SW480 (cell line): ENCODE data around the gene UBE3B.

Experiments used
- DNase-seq: peaks from one replicate; pipeline ENCODE4 v3.0.0-alpha.2; 2016; ENCODE audit warnings: low spot score

UBE3B gene

GRCh38 chr12:109532721-109533486 is 55.5 kb downstream of the UBE3B start:
- DNase-seq: no peak

GRCh38 chr12:109533487-109533740 is 56.0 kb downstream of the UBE3B start:
- no peak for DNase-seq

- no peak for DNase-seq
Measured at GRCh38 chr12:109534456-109534855, 57.0 kb downstream of the UBE3B start.

- DNase-seq: no peak
Measured at GRCh38 chr12:109535231-109535862, 57.9 kb downstream of the UBE3B start.

DNA sequence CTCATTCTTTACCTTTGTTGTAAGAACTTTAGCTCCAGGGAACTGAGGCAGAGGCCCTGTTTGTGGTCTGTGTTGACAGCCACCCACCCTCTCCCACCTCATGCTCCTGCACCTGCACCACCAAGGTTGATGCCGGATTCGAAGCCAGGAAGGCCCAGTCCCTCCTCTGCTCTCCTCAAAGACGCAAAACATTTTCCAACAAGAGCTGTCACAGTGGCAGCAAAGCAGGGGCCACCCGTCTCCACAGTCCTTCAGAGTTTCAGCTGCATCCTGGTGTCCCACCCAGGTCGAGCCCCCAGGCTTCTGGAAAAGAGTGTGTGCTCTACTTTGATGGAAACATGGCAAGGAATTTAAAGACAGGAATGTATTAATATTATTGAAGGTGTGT is 58.4 kb downstream of the UBE3B start:
- no peak for DNase-seq

- DNase-seq: no peak
Measured at GRCh38 chr12:109537136-109537535, 59.7 kb downstream of the UBE3B start.

DNA sequence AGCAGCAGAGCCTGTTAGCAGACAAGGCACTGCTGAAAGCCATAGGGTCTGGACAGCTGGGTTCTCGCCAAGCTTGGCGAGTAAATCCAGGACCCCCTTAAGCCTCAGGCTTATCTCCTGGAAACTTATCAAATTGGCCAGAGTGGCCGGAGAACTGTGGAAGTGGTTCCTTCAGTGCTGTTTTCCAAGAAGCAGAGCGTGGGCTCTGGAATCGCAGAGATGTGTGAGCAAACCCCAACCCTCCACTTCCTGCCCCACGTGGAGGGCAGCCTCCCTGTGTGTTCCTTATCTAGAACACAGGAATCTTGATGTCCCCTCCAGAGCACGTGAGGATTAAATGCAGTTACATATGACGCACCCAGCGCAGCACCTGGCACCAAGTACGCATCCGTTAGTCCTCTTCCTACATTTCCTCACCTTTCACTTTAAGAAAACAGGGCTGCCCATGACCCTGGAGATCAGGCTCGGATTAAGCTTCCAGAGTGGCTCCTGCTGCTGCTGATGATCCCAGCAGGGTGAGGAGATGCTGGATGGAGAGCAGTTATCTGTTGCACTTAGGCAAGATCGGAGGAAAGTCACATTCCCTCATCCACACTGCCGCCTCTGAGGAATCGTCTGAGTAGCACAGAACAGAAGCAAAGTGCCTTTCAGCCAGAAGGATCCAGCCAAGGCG is 60.9 kb downstream of the UBE3B start:
- no peak for DNase-seq

GRCh38 chr12:109539508-109539907 is 62.1 kb downstream of the UBE3B start:
- no peak for DNase-seq

DNA sequence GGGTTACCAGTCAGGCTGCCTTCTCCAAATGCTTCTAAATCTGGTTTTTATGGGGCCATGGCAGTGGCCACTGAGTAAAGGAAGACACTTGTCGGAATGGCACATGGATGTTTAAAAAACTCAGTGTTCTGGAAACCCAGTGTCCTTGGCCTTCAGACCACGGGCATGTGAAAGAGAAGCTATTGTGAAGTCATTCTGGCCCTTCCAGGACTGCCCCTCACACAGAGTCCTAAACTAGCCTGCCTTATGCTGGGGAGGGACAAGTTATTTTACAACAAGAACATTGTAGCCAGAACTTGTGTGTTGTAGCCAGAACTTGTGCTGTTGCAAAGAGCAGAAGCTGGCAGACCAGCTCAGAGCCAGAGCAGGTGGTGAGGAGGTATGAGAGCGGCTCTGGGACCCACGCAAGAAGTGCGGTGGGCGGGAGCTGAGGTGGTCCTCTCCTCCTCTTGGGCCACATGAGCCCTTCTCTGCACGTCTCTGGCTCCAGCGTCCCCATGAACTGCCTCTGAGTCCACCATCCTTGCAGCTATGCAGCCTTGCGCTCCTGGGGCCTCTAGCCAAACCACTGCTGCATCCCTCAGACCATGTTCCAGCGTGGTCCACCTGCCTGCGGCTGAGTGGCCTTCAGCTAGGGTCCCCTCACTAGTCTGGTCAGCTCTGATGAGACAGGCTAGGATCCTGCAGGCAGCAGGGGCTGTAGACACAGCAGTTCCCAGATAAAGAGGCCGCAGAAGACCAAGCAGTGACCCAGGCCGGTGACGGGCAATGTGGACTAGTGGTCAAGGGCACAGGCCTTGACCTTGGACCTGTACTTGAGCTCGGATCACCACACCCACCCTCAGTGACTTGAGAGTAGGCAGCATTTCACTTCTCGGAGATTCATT is 63.3 kb downstream of the UBE3B start:
- no peak for DNase-seq

- DNase-seq: no peak
Measured at GRCh38 chr12:109541413-109541726, 63.9 kb downstream of the UBE3B start.

- DNase-seq: peak; percentile 15
Measured at GRCh38 chr12:109542014-109542413, 64.6 kb downstream of the UBE3B start.

DNA sequence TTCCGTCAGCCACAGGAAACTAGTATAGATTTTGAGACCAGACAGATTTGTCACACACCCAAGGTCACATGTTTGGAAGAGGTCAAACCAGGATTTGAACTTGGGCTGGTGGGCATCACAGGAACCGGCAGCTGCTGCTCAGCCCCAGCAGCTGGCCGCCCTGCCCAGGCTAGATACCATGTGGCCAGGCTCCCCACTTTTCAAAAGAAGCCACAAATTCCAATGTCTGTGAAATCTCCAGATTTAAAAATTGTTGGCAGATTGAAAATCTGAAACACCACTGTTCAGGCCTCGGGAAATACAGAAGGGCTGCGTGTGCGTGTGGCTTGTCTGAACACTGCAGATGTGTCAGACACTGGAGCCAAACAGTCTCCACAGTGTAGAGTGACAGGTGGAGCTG is 65.4 kb downstream of the UBE3B start:
- DNase-seq: no peak

DNA sequence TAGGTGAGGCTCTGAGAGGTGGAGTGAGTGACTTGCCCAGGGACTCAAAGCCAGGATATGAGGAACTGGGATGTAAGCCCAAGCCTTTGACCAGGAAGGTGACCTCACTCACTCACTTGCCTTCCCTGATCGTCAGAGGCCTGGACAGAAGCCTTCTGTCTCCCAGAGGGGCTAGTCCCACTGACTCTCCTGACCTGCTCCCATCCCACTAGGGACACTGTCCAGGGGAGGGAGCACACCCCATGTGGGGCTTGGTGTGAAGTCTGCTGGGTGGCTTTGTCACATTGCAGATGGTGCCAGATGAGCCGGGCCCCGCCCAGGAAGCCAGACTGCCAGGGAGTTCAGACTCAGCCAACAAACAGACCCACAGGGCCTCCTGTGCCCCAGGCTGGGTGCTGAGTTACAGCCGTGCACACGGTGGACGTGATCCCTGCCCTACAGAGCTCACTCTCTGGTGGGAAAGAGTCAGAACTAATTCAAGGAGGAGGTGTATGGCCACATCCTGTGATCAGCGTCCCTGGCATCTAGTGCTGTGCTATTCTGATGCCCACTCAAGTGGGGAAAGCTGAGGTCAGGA is 67.6 kb downstream of the UBE3B start:
- peak; percentile 11 for DNase-seq

GRCh38 chr12:109545826-109546225 is 68.4 kb downstream of the UBE3B start:
- DNase-seq: no peak

- DNase-seq: no peak
Measured at GRCh38 chr12:109547286-109547685, 69.9 kb downstream of the UBE3B start.

DNA sequence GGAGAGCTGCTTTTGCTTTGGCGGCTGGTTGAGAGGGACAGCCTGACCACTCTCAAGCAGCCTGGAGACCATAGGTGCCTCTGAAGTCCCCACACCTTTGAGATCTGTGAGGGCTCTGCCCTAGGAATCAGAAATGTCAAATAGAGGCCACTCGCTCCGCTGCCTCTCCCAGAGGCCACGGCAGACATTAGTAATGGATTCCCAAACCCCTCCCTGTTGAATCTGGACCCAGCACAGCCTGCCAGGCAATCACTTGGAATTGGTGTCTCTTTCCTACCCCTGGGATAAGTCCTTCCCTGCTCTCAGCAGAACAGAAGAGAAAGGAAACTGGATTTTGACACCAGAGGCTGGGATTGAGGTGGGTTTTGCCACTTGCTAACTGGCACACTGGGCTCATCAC is 70.8 kb downstream of the UBE3B start:
- DNase-seq: no peak

DNA sequence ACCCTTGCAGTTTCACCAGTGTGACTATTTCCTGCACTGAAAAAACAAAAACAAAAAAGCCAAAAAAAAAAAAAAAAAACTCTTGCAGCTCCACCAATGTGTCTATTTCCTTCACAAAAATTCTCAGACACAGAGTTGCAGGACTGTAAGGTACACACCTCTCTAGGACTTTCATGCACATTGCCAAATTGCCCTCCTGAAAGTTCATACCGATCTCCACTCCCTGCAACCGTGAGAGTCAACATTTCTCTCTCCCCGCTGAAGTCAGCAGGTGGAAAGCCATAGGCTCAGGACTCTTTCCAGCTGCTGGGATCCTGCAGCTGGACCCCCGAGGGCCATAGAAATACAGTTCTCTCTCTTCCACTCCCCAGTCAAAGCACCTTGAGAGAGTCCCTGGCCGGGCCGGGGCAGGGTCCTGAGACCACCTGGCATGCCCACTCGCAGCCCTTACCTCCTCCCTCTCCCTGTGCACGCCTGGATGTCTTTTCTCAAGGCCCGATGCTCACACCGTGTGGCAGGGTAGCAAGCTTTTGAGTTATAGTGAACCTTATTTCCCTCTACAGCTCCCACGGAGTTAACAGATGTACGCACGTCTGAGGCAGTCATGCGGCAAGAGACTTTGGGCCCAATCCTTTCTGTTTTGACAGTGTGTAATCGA is 72.3 kb downstream of the UBE3B start:
- no peak for DNase-seq

DNA sequence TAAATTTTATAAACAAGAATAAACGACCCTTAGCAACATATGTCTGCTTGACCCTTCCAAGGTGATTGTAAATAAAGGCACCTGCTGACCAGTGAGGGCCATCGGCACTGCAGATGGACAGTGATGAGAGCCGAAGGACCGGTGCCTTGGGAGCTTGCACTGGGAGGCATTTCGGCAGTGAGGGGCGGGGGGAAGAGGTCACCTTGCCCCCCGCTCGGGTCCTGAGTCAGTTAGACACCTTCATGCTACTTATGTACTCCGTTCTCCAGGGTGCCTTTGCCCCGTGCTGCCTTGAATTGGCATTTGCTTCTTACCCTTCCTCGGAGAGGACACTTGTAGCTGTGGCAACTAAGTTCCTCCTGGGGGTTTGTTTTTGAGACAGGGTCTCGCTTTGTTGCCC is 72.8 kb downstream of the UBE3B start:
- no peak for DNase-seq

DNA sequence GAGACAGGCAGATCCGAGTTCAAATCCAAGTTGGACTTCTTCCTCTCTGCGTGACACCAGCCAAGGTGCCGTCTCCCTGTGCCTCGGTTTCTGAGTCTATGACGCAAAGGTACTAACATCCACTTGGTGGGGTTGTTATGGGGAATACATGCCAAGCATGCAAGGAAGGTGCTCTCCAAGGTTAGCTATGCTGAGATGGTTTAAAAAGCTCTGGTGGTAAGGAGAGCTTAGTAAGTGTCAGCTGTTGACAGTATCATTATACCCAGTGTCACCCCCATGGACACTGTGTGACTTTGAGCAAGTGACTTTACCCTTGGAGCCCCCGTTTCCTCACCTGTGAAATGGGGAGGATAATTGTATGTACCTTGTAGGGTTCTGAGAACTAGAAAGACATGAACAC is 73.7 kb downstream of the UBE3B start:
- no peak for DNase-seq

GRCh38 chr12:109552971-109553370 is 75.5 kb downstream of the UBE3B start:
- no peak for DNase-seq

DNA sequence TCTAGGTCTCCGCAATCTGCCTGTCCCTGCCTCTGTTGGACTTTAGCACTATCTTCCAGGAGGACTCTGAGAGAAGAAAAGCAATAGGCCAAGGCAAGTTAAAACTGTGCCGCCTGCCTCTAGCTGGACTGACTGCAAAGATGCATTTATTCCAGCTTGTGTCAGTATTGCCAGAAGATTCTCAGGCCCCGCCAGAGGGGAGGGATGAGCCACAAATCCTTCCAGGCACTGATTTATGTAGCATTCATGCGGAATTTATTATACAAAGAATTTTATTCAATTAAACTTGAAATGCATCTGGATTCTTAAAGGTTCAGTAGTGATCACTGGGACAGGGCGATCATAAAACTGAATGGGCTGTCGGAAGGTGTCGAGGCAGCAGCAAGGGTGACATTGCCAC is 76.0 kb downstream of the UBE3B start:
- no peak for DNase-seq
